Ascending aorta (tissue), 2 donors: Measurements from ENCODE around the gene FANCE. TPM values are rescaled to one million over a fixed set of nuclear protein-coding genes. Genes with fewer than 3 reads are reported as not detected.

Experiments used
- DNase-seq, 2 donors: peaks; one replicate each; pipeline ENCODE4 v3.0.0-alpha.2; 2019; ENCODE audit warnings: low spot score in 2 of 2
- H3K27ac ChIP-seq, 2 donors: fragments of 200-600 bp; sonication (generic); one replicate each; pipeline ENCODE4 v1.5.1; 2016 to 2017; ENCODE audit warnings: mild to moderate bottlenecking in 1 of 2
- H3K27me3 ChIP-seq: fragments of 200-600 bp; sonication (generic); one replicate; pipeline ENCODE4 v1.5.1; 2017
- H3K36me3 ChIP-seq, 2 donors: fragments of 200-600 bp; sonication (generic); one replicate each; pipeline ENCODE4 v1.5.1; 2016
- H3K4me1 ChIP-seq, 2 donors: fragments of 200-600 bp; sonication (generic); one replicate each; pipeline ENCODE4 v1.5.1; 2016 to 2017; ENCODE audit warnings: mild to moderate bottlenecking in 1 of 2
- H3K4me3 ChIP-seq, 2 donors: fragments of 200-600 bp; sonication (generic); one replicate each; pipeline ENCODE4 v1.5.1; 2016 to 2017; ENCODE audit warnings: mild to moderate bottlenecking in 1 of 2
- H3K9me3 ChIP-seq, 2 donors: fragments of 200-600 bp; sonication (generic); one replicate each; pipeline ENCODE4 v1.5.1; 2016
- CTCF ChIP-seq, 3 experiments: fragments of 200-600 bp in 2 of 3; fragments of 450-650 bp in 1 of 3; sonication (generic) in 2 of 3; IDR thresholded peaks; one replicate each; pipeline ENCODE4 v1.5.1; 2016 to 2019; ENCODE audit warnings: antibody characterized with exemption in 3 of 3, mild to moderate bottlenecking in 1 of 3, moderate library complexity in 1 of 3
- intact Hi-C: fragments of 100-400 bp; cut with DNase I; formaldehyde crosslinking; loops from one replicate; pipeline ENCODE4 v1.15.1; 2023
- total RNA-seq: library from RNA; depleted of rRNA; stranded (reverse); fragments of >200 nt; gene quantifications from one replicate; pipeline ENCODE4 v1.1.0, GENCODE V29; 2016

Gene FANCE
- total RNA-seq, 1 donor from 2014 or later: 0.32 TPM

- Histone ChIP-seq H3K36me3 (peaks cover 14 to 36% of the 10 kb centered on the region in 2 donors), H3K27ac (no peak overlapping the region), H3K4me3 (no peak overlapping the region), H3K9me3 (no peaks in the 10 kb centered on the region), H3K4me1 (no peaks in the 10 kb centered on the region), H3K27me3 (no peaks in the 10 kb centered on the region)
- no peak for DNase-seq
- TF ChIP-seq CTCF (IDR thresholded peaks at IDR 0.05): no peak
- intact Hi-C loops: no loop called here
Measured at GRCh38 chr6:35417979-35418661, 34.0 kb upstream of the FANCE start.

DNA sequence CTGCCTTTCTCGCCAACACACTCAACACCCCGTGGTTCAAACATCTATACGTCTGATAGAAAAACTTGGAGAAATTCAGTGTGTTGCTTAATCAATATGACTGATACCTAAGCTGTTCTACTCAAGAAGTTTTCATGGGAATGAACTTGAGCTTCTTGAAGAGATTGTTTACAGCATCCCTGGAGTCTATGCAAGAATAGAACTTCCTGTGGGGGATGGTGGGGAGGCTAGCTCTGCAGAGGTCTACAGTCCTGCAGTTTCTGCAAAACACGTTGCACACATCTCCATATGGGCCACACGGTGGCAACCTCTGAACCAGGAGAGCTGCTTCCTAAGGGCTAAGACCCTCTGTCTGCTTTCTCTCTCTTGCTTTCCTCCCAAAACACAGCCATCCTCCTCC is 32.7 kb upstream of the FANCE start:
- no peak for DNase-seq
- H3K27me3 ChIP-seq: no peaks in the 10 kb centered on the region
- no peak for TF ChIP-seq CTCF (IDR thresholded peaks at IDR 0.05)
- intact Hi-C loops: no loop called here
- no peak overlapping the region for H3K27ac ChIP-seq
- no peak overlapping the region for H3K4me3 ChIP-seq
- H3K9me3 ChIP-seq: no peaks in the 10 kb centered on the region
- peaks cover 19 to 46% of the 10 kb centered on the region in 2 donors for H3K36me3 ChIP-seq
- H3K4me1 ChIP-seq: no peaks in the 10 kb centered on the region

DNA sequence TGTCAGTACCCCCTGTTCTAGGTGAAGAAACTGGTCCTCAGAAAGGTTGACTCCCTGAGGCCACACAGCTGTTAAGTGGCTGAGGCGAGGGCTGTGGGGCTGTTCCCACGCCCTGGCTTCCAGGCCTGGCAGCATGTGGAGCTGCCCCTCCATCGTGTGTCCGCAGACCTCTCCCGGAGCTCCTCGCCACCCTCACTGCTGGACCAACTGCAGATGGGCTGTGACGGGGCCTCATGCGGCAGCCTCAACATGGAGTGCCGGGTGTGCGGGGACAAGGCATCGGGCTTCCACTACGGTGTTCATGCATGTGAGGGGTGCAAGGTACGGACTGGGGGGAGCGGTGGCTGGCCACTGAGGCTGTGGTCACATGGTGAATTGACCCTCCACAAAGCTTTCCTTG is 32.2 kb upstream of the FANCE start:
- Histone ChIP-seq H3K4me1 (no peaks in the 10 kb centered on the region), H3K36me3 (peaks cover 23 to 50% of the 10 kb centered on the region in 2 donors)
- no peak for DNase-seq

GRCh38 chr6:35425284-35425683 is 26.9 kb upstream of the FANCE start:
- Histone ChIP-seq H3K4me3 (no peak overlapping the region), H3K4me1 (no peaks in the 10 kb centered on the region), H3K36me3 (peaks cover 35 to 52% of the 10 kb centered on the region in 2 donors), H3K27me3 (no peaks in the 10 kb centered on the region), H3K9me3 (peaks cover 16 to 18% of the 10 kb centered on the region in 2 donors), H3K27ac (no peak overlapping the region)
- no peak for TF ChIP-seq CTCF (IDR thresholded peaks at IDR 0.05)
- DNase-seq: no peak
- intact Hi-C loops: no loop called here

More for the DNA sequence above, 32.2 kb upstream of the FANCE start:
- Histone ChIP-seq H3K9me3 (no peaks in the 10 kb centered on the region), H3K4me3 (no peak overlapping the region), H3K27ac (no peak overlapping the region), H3K27me3 (no peaks in the 10 kb centered on the region)
- TF ChIP-seq CTCF (IDR thresholded peaks at IDR 0.05): no peak
- intact Hi-C loops: no loop called here

DNA sequence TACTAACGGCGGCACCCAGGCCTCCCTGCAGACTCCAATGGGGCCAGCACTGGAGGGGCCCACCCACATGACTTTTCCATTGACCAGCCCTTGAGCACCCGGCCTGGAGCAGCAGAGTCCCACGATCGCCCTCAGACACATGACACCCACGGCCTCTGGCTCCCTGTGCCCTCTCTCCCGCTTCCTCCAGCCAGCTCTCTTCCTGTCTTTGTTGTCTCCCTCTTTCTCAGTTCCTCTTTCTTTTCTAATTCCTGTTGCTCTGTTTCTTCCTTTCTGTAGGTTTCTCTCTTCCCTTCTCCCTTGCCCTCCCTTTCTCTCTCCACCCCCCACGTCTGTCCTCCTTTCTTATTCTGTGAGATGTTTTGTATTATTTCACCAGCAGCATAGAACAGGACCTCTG is 26.1 kb upstream of the FANCE start:
- H3K4me1 ChIP-seq: no peaks in the 10 kb centered on the region
- no peak for DNase-seq
- no peak overlapping the region for H3K27ac ChIP-seq
- H3K27me3 ChIP-seq: no peaks in the 10 kb centered on the region
- peaks cover 35 to 51% of the 10 kb centered on the region in 2 donors for H3K36me3 ChIP-seq
- TF ChIP-seq CTCF (IDR thresholded peaks at IDR 0.05): no peak
- intact Hi-C loops: no loop called here
- peaks cover 16 to 20% of the 10 kb centered on the region in 2 donors for H3K9me3 ChIP-seq
- no peak overlapping the region for H3K4me3 ChIP-seq
